LNCaP clone FGC (cell line): ENCODE results near the gene CD83.

Experiments
- DNase-seq: peaks from one replicate; pipeline ENCODE4 v3.0.0-alpha.2; 2011; ENCODE audit warnings: low read depth
- H3K4me3 ChIP-seq: 2 replicates; pipeline ENCODE4 v1.5.1; 2011; ENCODE audit warnings: mild to moderate bottlenecking, low read depth, low read length, control low read depth
- CTCF ChIP-seq: IDR thresholded peaks from 2 replicates; pipeline ENCODE4 v1.5.1; 2012; ENCODE audit warnings: mild to moderate bottlenecking; ENCODE audit not compliant: control insufficient read depth, insufficient read depth; ENCODE audit errors: extremely low read depth

CD83 gene

GRCh38 chr6:14075095-14075503 lies 42.5 kb upstream of the CD83 start:
- no peak for TF ChIP-seq CTCF

GRCh38 chr6:14077193-14077867 lies 40.2 kb upstream of the CD83 start:
- TF ChIP-seq CTCF = no peak
- H3K4me3 ChIP-seq = no peak overlapping the region
- no peak for DNase-seq

More at GRCh38 chr6:14075095-14075503, 42.5 kb upstream of the CD83 start:
- DNase-seq = no peak
- H3K4me3 ChIP-seq = 0 out of 2 replicates have a peak overlapping the region, but pooled peaks have one; percentile 10

- no peak for DNase-seq
- no peak overlapping the region for H3K4me3 ChIP-seq
- no peak for TF ChIP-seq CTCF
Measured at GRCh38 chr6:14079433-14079832, 38.1 kb upstream of the CD83 start.

GRCh38 chr6:14079971-14080370 lies 37.6 kb upstream of the CD83 start:
- no peak for DNase-seq
- no peak overlapping the region for H3K4me3 ChIP-seq
- no peak for TF ChIP-seq CTCF

GRCh38 chr6:14081126-14081525 lies 36.4 kb upstream of the CD83 start:
- DNase-seq = no peak
- no peak for TF ChIP-seq CTCF
- H3K4me3 ChIP-seq = no peak overlapping the region

GRCh38 chr6:14082771-14083170 lies 34.8 kb upstream of the CD83 start:
- H3K4me3 ChIP-seq = no peak overlapping the region
- no peak for TF ChIP-seq CTCF
- DNase-seq = no peak

- no peak for TF ChIP-seq CTCF
- no peak for DNase-seq
- no peak overlapping the region for H3K4me3 ChIP-seq
Measured at GRCh38 chr6:14083262-14083661, 34.3 kb upstream of the CD83 start.
